Measurements from ENCODE around the gene CEBPB.

- TF ChIP-seq, protein P1, sequence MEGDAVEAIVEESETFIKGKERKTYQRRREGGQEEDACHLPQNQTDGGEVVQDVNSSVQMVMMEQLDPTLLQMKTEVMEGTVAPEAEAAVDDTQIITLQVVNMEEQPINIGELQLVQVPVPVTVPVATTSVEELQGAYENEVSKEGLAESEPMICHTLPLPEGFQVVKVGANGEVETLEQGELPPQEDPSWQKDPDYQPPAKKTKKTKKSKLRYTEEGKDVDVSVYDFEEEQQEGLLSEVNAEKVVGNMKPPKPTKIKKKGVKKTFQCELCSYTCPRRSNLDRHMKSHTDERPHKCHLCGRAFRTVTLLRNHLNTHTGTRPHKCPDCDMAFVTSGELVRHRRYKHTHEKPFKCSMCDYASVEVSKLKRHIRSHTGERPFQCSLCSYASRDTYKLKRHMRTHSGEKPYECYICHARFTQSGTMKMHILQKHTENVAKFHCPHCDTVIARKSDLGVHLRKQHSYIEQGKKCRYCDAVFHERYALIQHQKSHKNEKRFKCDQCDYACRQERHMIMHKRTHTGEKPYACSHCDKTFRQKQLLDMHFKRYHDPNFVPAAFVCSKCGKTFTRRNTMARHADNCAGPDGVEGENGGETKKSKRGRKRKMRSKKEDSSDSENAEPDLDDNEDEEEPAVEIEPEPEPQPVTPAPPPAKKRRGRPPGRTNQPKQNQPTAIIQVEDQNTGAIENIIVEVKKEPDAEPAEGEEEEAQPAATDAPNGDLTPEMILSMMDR (conservative IDR thresholded peaks at IDR 0.05), result no peak
- TF ChIP-seq ZFX (IDR thresholded peaks at IDR 0.05), result no peak
Observed at GRCh38 chr20:50186987-50187402, 3.6 kb upstream of the CEBPB start.
